ENCODE measurements around the gene PSG2. TPM values are rescaled to one million over a fixed set of nuclear protein-coding genes. Genes with fewer than 3 reads are reported as not detected.
"Not testable (repeated sequence)": the region's sequence is repeated elsewhere in the genome, so short reads cannot be mapped to it uniquely, and the experiment has no call there.

Gene PSG2
- total and polyA plus RNA-seq, 2 donors = 0.05 TPM

GRCh38 chr19:43058440-43058839 lies 24.1 kb downstream of the PSG2 start:
- WGBS = 69% methylated on average over 2 of the region's 2 CpGs

GRCh38 chr19:43047966-43048365 lies 34.5 kb downstream of the PSG2 start:
- not testable (repeated sequence) for H3K27me3 ChIP-seq (ENCODE audit: control insufficient read depth in 2 of 2, insufficient read depth in 1 of 2, low read length in 1 of 2); H3K4me3 ChIP-seq (ENCODE audit: low read length in 2 of 2); H3K4me1 ChIP-seq (ENCODE audit: control insufficient read depth in 2 of 2, insufficient read depth in 2 of 2, low read length in 2 of 2); H3K9me3 ChIP-seq (ENCODE audit: control insufficient read depth in 2 of 2, insufficient read depth in 1 of 2, low read length in 1 of 2); DNase-seq (ENCODE audit: low read depth in 6 of 9, low spot score in 9 of 9); H3K27ac ChIP-seq (ENCODE audit: low read depth in 1 of 2, low read length in 1 of 2); H3K36me3 ChIP-seq (ENCODE audit: control insufficient read depth in 2 of 2, insufficient read depth in 2 of 2, low read length in 1 of 2)
- 83% methylated on average over 3 of the region's 3 CpGs for WGBS

More at GRCh38 chr19:43058440-43058839, 24.1 kb downstream of the PSG2 start:
- not testable (repeated sequence) for DNase-seq (ENCODE audit: low read depth in 6 of 9, low spot score in 9 of 9); H3K36me3 ChIP-seq (ENCODE audit: control insufficient read depth in 2 of 2, insufficient read depth in 2 of 2, low read length in 1 of 2); H3K4me3 ChIP-seq (ENCODE audit: low read length in 2 of 2); H3K4me1 ChIP-seq (ENCODE audit: control insufficient read depth in 2 of 2, insufficient read depth in 2 of 2, low read length in 2 of 2); H3K27me3 ChIP-seq (ENCODE audit: control insufficient read depth in 2 of 2, insufficient read depth in 1 of 2, low read length in 1 of 2); H3K27ac ChIP-seq (ENCODE audit: low read depth in 1 of 2, low read length in 1 of 2); H3K9me3 ChIP-seq (ENCODE audit: control insufficient read depth in 2 of 2, insufficient read depth in 1 of 2, low read length in 1 of 2)

- not testable (repeated sequence) for H3K4me3 ChIP-seq (ENCODE audit: low read length in 2 of 2); H3K27me3 ChIP-seq (ENCODE audit: control insufficient read depth in 2 of 2, insufficient read depth in 1 of 2, low read length in 1 of 2); H3K27ac ChIP-seq (ENCODE audit: low read depth in 1 of 2, low read length in 1 of 2); DNase-seq (ENCODE audit: low read depth in 6 of 9, low spot score in 9 of 9); H3K9me3 ChIP-seq (ENCODE audit: control insufficient read depth in 2 of 2, insufficient read depth in 1 of 2, low read length in 1 of 2); H3K36me3 ChIP-seq (ENCODE audit: control insufficient read depth in 2 of 2, insufficient read depth in 2 of 2, low read length in 1 of 2); H3K4me1 ChIP-seq (ENCODE audit: control insufficient read depth in 2 of 2, insufficient read depth in 2 of 2, low read length in 2 of 2)
- WGBS = 84% methylated on average over 2 of the region's 2 CpGs
Measured at GRCh38 chr19:43046578-43046977, 35.9 kb downstream of the PSG2 start.

GRCh38 chr19:43043492-43044180 lies 38.9 kb downstream of the PSG2 start:
- H3K4me1 ChIP-seq (ENCODE audit: control insufficient read depth in 2 of 2, insufficient read depth in 2 of 2, low read length in 2 of 2); H3K27me3 ChIP-seq (ENCODE audit: control insufficient read depth in 2 of 2, insufficient read depth in 1 of 2, low read length in 1 of 2); DNase-seq (ENCODE audit: low read depth in 6 of 9, low spot score in 9 of 9); H3K27ac ChIP-seq (ENCODE audit: low read depth in 1 of 2, low read length in 1 of 2); H3K4me3 ChIP-seq (ENCODE audit: low read length in 2 of 2); H3K9me3 ChIP-seq (ENCODE audit: control insufficient read depth in 2 of 2, insufficient read depth in 1 of 2, low read length in 1 of 2); H3K36me3 ChIP-seq (ENCODE audit: control insufficient read depth in 2 of 2, insufficient read depth in 2 of 2, low read length in 1 of 2): not testable (repeated sequence)
- WGBS = 75% methylated on average over 1 of the region's 1 CpG

GRCh38 chr19:43031645-43032044 lies 50.9 kb downstream of the PSG2 start:
- WGBS = 53% methylated on average over 2 of the region's 2 CpGs
- not testable (repeated sequence) for H3K9me3 ChIP-seq (ENCODE audit: control insufficient read depth in 2 of 2, insufficient read depth in 1 of 2, low read length in 1 of 2); H3K36me3 ChIP-seq (ENCODE audit: control insufficient read depth in 2 of 2, insufficient read depth in 2 of 2, low read length in 1 of 2)

GRCh38 chr19:43028866-43029265 lies 53.6 kb downstream of the PSG2 start:
- H3K27me3 ChIP-seq (ENCODE audit: control insufficient read depth in 2 of 2, insufficient read depth in 1 of 2, low read length in 1 of 2) = no peaks in the 10 kb centered on the region
- no peak overlapping the region for H3K4me3 ChIP-seq (ENCODE audit: low read length in 2 of 2)
- H3K27ac ChIP-seq (ENCODE audit: low read depth in 1 of 2, low read length in 1 of 2) = no peak overlapping the region
- no peaks in the 10 kb centered on the region for H3K9me3 ChIP-seq (ENCODE audit: control insufficient read depth in 2 of 2, insufficient read depth in 1 of 2, low read length in 1 of 2)
- DNase-seq (ENCODE audit: low read depth in 6 of 9, low spot score in 9 of 9) = no peak
- WGBS = 85% methylated on average over 4 of the region's 4 CpGs
- H3K4me1 ChIP-seq (ENCODE audit: control insufficient read depth in 2 of 2, insufficient read depth in 2 of 2, low read length in 2 of 2) = no peaks in the 10 kb centered on the region
- no peaks in the 10 kb centered on the region for H3K36me3 ChIP-seq (ENCODE audit: control insufficient read depth in 2 of 2, insufficient read depth in 2 of 2, low read length in 1 of 2)

More at GRCh38 chr19:43031645-43032044, 50.9 kb downstream of the PSG2 start:
- not testable (repeated sequence) for H3K27ac ChIP-seq (ENCODE audit: low read depth in 1 of 2, low read length in 1 of 2); H3K4me1 ChIP-seq (ENCODE audit: control insufficient read depth in 2 of 2, insufficient read depth in 2 of 2, low read length in 2 of 2); DNase-seq (ENCODE audit: low read depth in 6 of 9, low spot score in 9 of 9); H3K4me3 ChIP-seq (ENCODE audit: low read length in 2 of 2); H3K27me3 ChIP-seq (ENCODE audit: control insufficient read depth in 2 of 2, insufficient read depth in 1 of 2, low read length in 1 of 2)

GRCh38 chr19:43027985-43028384 lies 54.5 kb downstream of the PSG2 start:
- not testable (repeated sequence) for H3K9me3 ChIP-seq (ENCODE audit: control insufficient read depth in 2 of 2, insufficient read depth in 1 of 2, low read length in 1 of 2); H3K27ac ChIP-seq (ENCODE audit: low read depth in 1 of 2, low read length in 1 of 2); H3K4me1 ChIP-seq (ENCODE audit: control insufficient read depth in 2 of 2, insufficient read depth in 2 of 2, low read length in 2 of 2); H3K4me3 ChIP-seq (ENCODE audit: low read length in 2 of 2); DNase-seq (ENCODE audit: low read depth in 6 of 9, low spot score in 9 of 9); H3K36me3 ChIP-seq (ENCODE audit: control insufficient read depth in 2 of 2, insufficient read depth in 2 of 2, low read length in 1 of 2); H3K27me3 ChIP-seq (ENCODE audit: control insufficient read depth in 2 of 2, insufficient read depth in 1 of 2, low read length in 1 of 2)
- 64% methylated on average over 10 of the region's 10 CpGs for WGBS

GRCh38 chr19:43027061-43027460 lies 55.4 kb downstream of the PSG2 start:
- not testable (repeated sequence) for H3K9me3 ChIP-seq (ENCODE audit: control insufficient read depth in 2 of 2, insufficient read depth in 1 of 2, low read length in 1 of 2); H3K27ac ChIP-seq (ENCODE audit: low read depth in 1 of 2, low read length in 1 of 2); DNase-seq (ENCODE audit: low read depth in 6 of 9, low spot score in 9 of 9); H3K4me3 ChIP-seq (ENCODE audit: low read length in 2 of 2); H3K36me3 ChIP-seq (ENCODE audit: control insufficient read depth in 2 of 2, insufficient read depth in 2 of 2, low read length in 1 of 2); H3K27me3 ChIP-seq (ENCODE audit: control insufficient read depth in 2 of 2, insufficient read depth in 1 of 2, low read length in 1 of 2); H3K4me1 ChIP-seq (ENCODE audit: control insufficient read depth in 2 of 2, insufficient read depth in 2 of 2, low read length in 2 of 2)
- 80% methylated on average over 8 of the region's 8 CpGs for WGBS

GRCh38 chr19:43026369-43026768 lies 56.1 kb downstream of the PSG2 start, which contains the start of gene PSG11:
Gene PSG11 (minus strand): TSS chr19:43026469. CDS start chr19:43026372, 97 bp downstream.
- H3K4me3 ChIP-seq (ENCODE audit: low read length in 2 of 2); H3K27ac ChIP-seq (ENCODE audit: low read depth in 1 of 2, low read length in 1 of 2); DNase-seq (ENCODE audit: low read depth in 6 of 9, low spot score in 9 of 9); H3K36me3 ChIP-seq (ENCODE audit: control insufficient read depth in 2 of 2, insufficient read depth in 2 of 2, low read length in 1 of 2); H3K9me3 ChIP-seq (ENCODE audit: control insufficient read depth in 2 of 2, insufficient read depth in 1 of 2, low read length in 1 of 2); H3K4me1 ChIP-seq (ENCODE audit: control insufficient read depth in 2 of 2, insufficient read depth in 2 of 2, low read length in 2 of 2); H3K27me3 ChIP-seq (ENCODE audit: control insufficient read depth in 2 of 2, insufficient read depth in 1 of 2, low read length in 1 of 2): not testable (repeated sequence)
- 77% methylated on average over 6 of the region's 6 CpGs for WGBS

All from thymus (tissue), 11 donors.